ENCODE results near the gene FAM163B. TPM values are rescaled to one million over a fixed set of nuclear protein-coding genes. Genes with fewer than 3 reads are reported as not detected.

Gene FAM163B
- total and polyA plus RNA-seq, 10 donors = 0.11 to 1.0 (median 0.52) TPM; not detected in 7

DNA sequence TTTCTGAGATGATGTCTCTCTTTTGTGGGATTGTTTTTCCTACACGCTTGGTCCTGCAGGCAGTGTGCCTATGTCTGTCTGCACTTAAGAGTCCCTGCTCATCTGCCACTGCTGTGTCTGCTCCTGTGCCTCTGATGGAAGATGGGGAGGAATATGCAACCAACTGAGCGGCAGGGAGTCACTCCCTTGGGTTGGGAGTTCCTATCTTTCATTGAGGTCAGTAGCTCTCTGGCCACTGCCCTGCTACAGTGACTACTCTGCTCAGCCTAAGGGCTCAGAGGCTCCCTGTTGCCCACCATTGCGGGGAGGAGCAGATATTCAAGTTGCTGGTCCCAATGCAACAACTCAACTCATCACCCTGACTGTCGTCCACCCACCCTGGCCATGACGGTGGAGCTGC, 13.4 kb upstream of the FAM163B start:
- intact Hi-C loops (cut with DNase I; ENCODE audit: low total_unique reads) = no loop called here
- 47 to 78% (median 67%) methylated on average over 4 to 5 of the region's 5 CpGs for WGBS, 5 donors

DNA sequence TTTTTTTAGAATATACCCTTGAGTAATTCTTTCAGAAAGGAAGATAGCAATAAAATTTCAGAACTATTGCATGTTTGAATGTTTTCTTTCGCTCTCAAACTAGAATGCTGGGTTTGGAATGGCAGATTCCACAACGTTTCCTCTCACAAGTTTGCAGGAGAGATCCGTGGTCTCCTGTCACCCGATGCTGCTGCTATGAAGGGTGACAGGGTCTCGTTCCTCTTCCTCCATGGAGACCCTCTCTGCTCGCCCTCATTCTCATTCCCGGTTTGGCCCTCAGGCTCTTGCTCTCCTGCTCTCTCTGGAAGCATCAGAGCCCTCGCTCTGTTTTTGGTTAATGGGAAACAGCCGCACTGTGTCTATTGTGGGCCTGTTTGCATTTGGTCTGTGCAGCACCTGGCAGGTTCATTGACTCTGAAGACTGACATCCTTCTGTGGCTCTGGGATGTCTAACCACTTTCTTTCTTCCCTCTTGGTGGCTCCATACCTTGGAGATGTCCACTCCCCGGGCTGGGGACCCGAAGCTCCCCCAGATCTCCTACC, 12.6 kb upstream of the FAM163B start:
- WGBS, 5 donors = 74 to 81% (median 75%) methylated on average over 11 of the region's 11 CpGs
- no peak for TF ChIP-seq POLR2A (IDR thresholded peaks at IDR 0.05)
- TF ChIP-seq, protein P1, sequence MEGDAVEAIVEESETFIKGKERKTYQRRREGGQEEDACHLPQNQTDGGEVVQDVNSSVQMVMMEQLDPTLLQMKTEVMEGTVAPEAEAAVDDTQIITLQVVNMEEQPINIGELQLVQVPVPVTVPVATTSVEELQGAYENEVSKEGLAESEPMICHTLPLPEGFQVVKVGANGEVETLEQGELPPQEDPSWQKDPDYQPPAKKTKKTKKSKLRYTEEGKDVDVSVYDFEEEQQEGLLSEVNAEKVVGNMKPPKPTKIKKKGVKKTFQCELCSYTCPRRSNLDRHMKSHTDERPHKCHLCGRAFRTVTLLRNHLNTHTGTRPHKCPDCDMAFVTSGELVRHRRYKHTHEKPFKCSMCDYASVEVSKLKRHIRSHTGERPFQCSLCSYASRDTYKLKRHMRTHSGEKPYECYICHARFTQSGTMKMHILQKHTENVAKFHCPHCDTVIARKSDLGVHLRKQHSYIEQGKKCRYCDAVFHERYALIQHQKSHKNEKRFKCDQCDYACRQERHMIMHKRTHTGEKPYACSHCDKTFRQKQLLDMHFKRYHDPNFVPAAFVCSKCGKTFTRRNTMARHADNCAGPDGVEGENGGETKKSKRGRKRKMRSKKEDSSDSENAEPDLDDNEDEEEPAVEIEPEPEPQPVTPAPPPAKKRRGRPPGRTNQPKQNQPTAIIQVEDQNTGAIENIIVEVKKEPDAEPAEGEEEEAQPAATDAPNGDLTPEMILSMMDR (IDR thresholded peaks at IDR 0.05 in 8 of 11, conservative IDR thresholded peaks at IDR 0.05 in 3 of 11) = no peak
- no peak for TF ChIP-seq POLR2AphosphoS5 (IDR thresholded peaks at IDR 0.05)
- Histone ChIP-seq H3K9me3 (peaks cover 0 to 23% (median 20%) of the 10 kb centered on the region in 8 donors), H3K27ac (no peak overlapping the region), H3K4me1 (peaks cover 8 to 23% (median 14%) of the 10 kb centered on the region in 6 donors), H3K36me3 (no peaks in the 10 kb centered on the region), H3K27me3 (replicated peaks in 1 of 7) (peaks cover 0 to 62% (median 0%) of the 10 kb centered on the region in 7 donors), H3K4me3 (no peak overlapping the region)
- intact Hi-C loops (cut with DNase I; ENCODE audit: low total_unique reads) = no loop called here
- no peak for DNase-seq

More for the DNA sequence above, 13.4 kb upstream of the FAM163B start:
- peaks cover 0 to 55% (median 0%) of the 10 kb centered on the region in 7 donors for H3K27me3 ChIP-seq (replicated peaks in 1 of 7)
- H3K36me3 ChIP-seq = no peaks in the 10 kb centered on the region
- no peak overlapping the region for H3K27ac ChIP-seq
- TF ChIP-seq, protein P1 (IDR thresholded peaks at IDR 0.05 in 8 of 11, conservative IDR thresholded peaks at IDR 0.05 in 3 of 11) = no peak
- TF ChIP-seq POLR2AphosphoS5 (IDR thresholded peaks at IDR 0.05) = no peak
- TF ChIP-seq POLR2A (IDR thresholded peaks at IDR 0.05) = no peak
- DNase-seq = no peak
- H3K4me1 ChIP-seq = peaks cover 8 to 23% (median 14%) of the 10 kb centered on the region in 6 donors
- H3K9me3 ChIP-seq = peaks cover 0 to 30% (median 25%) of the 10 kb centered on the region in 8 donors
- no peak overlapping the region for H3K4me3 ChIP-seq

DNA sequence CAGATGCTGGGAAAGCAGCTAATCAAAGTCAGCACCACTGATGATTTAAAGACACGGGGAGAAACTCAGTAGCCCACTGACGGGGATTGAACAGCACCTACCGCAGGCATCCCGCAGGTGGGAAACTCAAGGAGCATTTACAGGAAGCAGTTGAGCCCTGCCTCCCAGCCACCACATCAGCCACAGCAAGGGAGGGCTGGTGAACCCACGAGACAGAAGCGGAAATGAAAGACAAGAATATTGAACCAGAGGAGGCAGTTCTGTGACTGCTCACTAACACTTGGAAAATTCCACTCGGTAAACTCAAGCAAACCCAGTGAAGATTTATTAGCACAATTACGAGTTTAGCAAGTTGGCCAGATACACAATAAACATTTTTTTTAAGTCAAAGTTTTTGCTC, 10.6 kb upstream of the FAM163B start:
- Histone ChIP-seq H3K9me3 (peaks cover 0 to 3% (median 0%) of the 10 kb centered on the region in 8 donors), H3K36me3 (no peaks in the 10 kb centered on the region), H3K4me1 (peaks cover 8 to 23% (median 14%) of the 10 kb centered on the region in 6 donors), H3K4me3 (no peak overlapping the region), H3K27ac (no peak overlapping the region), H3K27me3 (replicated peaks in 1 of 7) (peaks cover 0 to 80% (median 6%) of the 10 kb centered on the region in 7 donors)
- no peak for DNase-seq
- TF ChIP-seq, protein P1 (IDR thresholded peaks at IDR 0.05 in 8 of 11, conservative IDR thresholded peaks at IDR 0.05 in 3 of 11) = no peak
- TF ChIP-seq POLR2A (IDR thresholded peaks at IDR 0.05) = no peak
- peak in 1 of 3 donors; percentile 50 for TF ChIP-seq POLR2AphosphoS5 (IDR thresholded peaks at IDR 0.05)
- intact Hi-C loops (cut with DNase I; ENCODE audit: low total_unique reads) = no loop called here
- 7 to 18% (median 11%) methylated on average over 8 of the region's 8 CpGs for WGBS, 5 donors

DNA sequence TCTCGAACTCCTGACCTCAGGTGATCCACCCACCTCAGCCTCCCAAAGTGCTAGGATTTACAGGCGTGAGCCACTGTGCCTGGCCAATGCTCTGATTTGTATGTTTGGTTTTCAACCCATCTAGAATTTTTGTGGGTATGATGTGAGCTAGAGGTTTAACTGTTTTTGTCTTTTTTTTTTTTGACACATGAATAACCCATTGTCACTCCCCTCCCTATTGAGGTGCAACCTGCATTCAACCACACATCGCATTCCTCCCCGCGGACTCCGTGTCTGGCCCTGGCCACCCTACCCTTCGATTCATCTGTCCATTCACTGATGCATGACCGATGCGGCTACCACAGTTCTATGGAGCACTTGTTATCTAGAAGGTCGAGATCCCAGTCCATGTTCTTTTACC, 9.5 kb upstream of the FAM163B start:
- no peak for DNase-seq
- TF ChIP-seq POLR2AphosphoS5 (IDR thresholded peaks at IDR 0.05) = no peak
- no peak for TF ChIP-seq POLR2A (IDR thresholded peaks at IDR 0.05)
- TF ChIP-seq, protein P1 (IDR thresholded peaks at IDR 0.05 in 8 of 11, conservative IDR thresholded peaks at IDR 0.05 in 3 of 11) = no peak
- H3K4me3 ChIP-seq = no peak overlapping the region
- H3K9me3 ChIP-seq = no peaks in the 10 kb centered on the region
- WGBS, 5 donors = 82 to 90% (median 83%) methylated on average over 10 of the region's 10 CpGs
- peaks cover 8 to 23% (median 14%) of the 10 kb centered on the region in 6 donors for H3K4me1 ChIP-seq
- H3K27ac ChIP-seq = no peak overlapping the region
- intact Hi-C loops (cut with DNase I; ENCODE audit: low total_unique reads) = no loop called here
- H3K27me3 ChIP-seq (replicated peaks in 1 of 7) = peaks cover 0 to 81% (median 9%) of the 10 kb centered on the region in 7 donors
- no peaks in the 10 kb centered on the region for H3K36me3 ChIP-seq
